DOHH2 (cell line): ENCODE data around the gene NHSL2.

ENCODE experiments used
- EZH2phosphoT487 ChIP-seq: fragments of 200-600 bp; sonication (generic); IDR thresholded peaks from 2 replicates; pipeline ENCODE4 v1.6.1; 2017; ENCODE audit warnings: borderline replicate concordance, mild to moderate bottlenecking, antibody characterized with exemption, low read length, moderate library complexity, mixed read lengths
- TF ChIP-seq, protein P1 (sequence below): fragments of 200-600 bp; sonication (generic); IDR thresholded peaks from one replicate; pipeline ENCODE4 v1.5.1; 2014; ENCODE audit warnings: antibody characterized with exemption, mild to moderate bottlenecking, low read depth, low read length; ENCODE audit not compliant: poor library complexity, severe bottlenecking

DNA sequence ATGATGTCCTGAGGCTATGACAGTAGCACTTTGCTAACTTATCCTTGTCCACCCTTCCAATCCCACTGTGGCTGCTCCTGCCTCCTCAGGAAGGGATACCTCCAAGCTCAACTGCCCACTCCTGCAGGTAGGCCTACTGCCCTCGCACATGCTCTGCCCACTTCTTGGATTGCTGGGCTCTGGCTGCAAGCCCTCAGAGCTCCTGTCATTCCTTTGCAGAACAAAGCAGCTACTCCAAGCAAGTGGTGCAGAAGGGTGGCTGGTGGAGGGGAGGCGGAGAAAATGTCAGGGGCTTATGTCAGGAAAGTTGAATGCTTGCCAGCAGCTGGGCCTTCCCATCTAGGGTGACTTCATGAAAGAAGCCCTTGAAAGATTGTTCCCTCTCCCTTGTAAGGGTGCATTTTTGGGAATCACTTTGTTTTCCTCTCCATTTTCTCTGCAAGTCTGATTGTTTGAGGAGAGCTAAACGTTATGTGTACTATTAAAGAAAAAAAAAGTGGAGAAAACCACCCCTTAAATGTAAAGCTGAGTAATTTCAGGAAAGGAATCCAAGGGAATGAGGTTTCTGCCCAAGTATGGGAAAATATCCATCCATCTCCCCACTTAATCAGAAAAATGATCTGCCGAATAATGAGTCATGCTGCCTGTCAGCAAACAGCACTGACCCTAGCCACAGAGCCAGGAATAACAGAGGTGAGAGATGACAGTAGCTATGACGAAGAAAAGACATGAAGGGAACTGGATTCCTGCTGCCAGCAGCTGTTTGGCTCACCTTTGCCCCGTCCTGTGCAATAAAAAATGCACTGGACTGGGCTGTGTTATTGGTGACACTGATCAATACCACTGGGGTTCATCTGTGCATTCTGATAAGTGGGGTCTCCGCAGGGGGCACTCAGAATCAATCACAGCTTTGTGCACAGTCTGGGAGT lies 119.1 kb downstream of the NHSL2 start:
- TF ChIP-seq, protein P1, sequence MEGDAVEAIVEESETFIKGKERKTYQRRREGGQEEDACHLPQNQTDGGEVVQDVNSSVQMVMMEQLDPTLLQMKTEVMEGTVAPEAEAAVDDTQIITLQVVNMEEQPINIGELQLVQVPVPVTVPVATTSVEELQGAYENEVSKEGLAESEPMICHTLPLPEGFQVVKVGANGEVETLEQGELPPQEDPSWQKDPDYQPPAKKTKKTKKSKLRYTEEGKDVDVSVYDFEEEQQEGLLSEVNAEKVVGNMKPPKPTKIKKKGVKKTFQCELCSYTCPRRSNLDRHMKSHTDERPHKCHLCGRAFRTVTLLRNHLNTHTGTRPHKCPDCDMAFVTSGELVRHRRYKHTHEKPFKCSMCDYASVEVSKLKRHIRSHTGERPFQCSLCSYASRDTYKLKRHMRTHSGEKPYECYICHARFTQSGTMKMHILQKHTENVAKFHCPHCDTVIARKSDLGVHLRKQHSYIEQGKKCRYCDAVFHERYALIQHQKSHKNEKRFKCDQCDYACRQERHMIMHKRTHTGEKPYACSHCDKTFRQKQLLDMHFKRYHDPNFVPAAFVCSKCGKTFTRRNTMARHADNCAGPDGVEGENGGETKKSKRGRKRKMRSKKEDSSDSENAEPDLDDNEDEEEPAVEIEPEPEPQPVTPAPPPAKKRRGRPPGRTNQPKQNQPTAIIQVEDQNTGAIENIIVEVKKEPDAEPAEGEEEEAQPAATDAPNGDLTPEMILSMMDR: no peak
- TF ChIP-seq EZH2phosphoT487: no peak
